Activated B cell treated with CpG ODN at 0.5 μM for 24 hours (primary cell): ENCODE measurements around the gene APBA2. TPM values are rescaled to one million over a fixed set of nuclear protein-coding genes. Genes with fewer than 3 reads are reported as not detected.

ENCODE experiments used
- ATAC-seq: fragments of 200-7000 bp; cut with Tn5 transposase; one replicate; pipeline ENCODE4 v1.10.0; 2021; ENCODE audit warnings: low read depth, mild to moderate bottlenecking, moderate library complexity
- CTCF ChIA-PET: fragments of 350-600 bp; sonication (Branson Sonifier 250); formaldehyde crosslinking; loops from one replicate; lab custom pipeline; 2021; ENCODE audit warnings: antibody characterized with exemption; lab: Charles Lee
- POLR2A ChIA-PET: fragments of 350-600 bp; sonication (Branson Sonifier 250); formaldehyde crosslinking; loops from one replicate; lab custom pipeline; 2021; ENCODE audit warnings: antibody characterized with exemption; lab: Charles Lee
- DNase-seq: peaks from one replicate; pipeline ENCODE4 v3.0.0; 2022
- H3K27ac Mint-ChIP-seq: one replicate; pipeline ENCODE4 v1.8.0; 2020; ENCODE audit warnings: mixed read lengths
- H3K27me3 Mint-ChIP-seq: one replicate; pipeline ENCODE4 v1.8.0; 2021; ENCODE audit warnings: mixed read lengths
- H3K36me3 Mint-ChIP-seq: one replicate; pipeline ENCODE4 v1.8.0; 2021; ENCODE audit warnings: low read depth, mixed read lengths
- H3K4me1 Mint-ChIP-seq: one replicate; pipeline ENCODE4 v1.8.0; 2021; ENCODE audit warnings: mixed read lengths
- H3K4me3 Mint-ChIP-seq: one replicate; pipeline ENCODE4 v1.8.0; 2020; ENCODE audit warnings: mild to moderate bottlenecking, mixed read lengths
- H3K9me3 Mint-ChIP-seq: one replicate; pipeline ENCODE4 v1.8.0; 2020; ENCODE audit warnings: mixed read lengths
- CTCF ChIP-seq: fragments of 200-600 bp; IDR thresholded peaks from one replicate; pipeline ENCODE4 v1.8.0; 2022; ENCODE audit warnings: antibody characterized with exemption, mild to moderate bottlenecking
- intact Hi-C: fragments of 100-400 bp; cut with micrococcal nuclease; formaldehyde crosslinking; loops from one replicate; pipeline ENCODE4 v1.15.1; 2024
- total RNA-seq: library from RNA; stranded (reverse); gene quantifications from 2 replicates; pipeline ENCODE4 v1.2.3, GENCODE V29; 2022

The APBA2 gene
- total RNA-seq, 1 donor from 2014 or later = not detected

DNA sequence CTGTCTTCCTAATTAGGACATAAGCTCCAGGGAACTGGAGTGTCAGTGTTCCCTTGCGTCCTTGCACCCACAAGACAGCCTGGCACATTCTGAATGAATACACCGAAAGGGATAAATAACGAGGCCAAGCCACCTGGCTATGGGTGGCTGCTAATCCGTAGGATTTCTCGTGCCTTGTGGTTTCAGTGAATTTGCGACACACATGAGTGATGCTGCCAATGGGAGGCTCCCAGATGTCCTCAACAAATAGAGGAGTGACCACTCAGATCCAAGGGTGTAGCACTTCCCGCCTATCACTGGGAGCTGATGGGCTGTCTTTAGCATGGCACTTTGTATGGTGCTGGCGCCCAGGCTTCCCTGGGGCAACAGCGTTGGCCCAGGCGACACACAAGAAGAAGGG lies 43.4 kb downstream of the APBA2 start:
- no peak overlapping the region for H3K27ac Mint-ChIP-seq
- no peak for TF ChIP-seq CTCF
- no peak for ATAC-seq

DNA sequence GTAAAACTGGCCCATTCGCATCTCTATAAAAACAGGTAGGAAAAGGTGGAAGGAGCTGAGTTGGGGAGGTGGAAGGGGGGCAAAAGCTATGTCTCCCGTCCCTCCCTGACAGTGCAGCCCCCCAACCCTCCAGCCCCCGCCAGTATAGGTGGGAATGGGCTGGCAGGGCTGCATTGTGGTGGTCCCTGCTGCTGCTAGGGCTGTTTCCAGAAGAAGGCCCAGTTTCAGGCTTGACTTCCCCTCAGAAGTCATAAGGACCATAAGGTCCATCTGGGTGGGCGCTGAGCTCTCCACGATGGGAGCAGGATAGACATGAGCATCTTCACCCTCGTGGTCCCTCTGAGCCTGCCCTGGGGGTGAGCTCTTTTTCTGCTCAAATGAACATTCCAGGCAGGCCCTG lies 44.2 kb downstream of the APBA2 start:
- H3K27ac Mint-ChIP-seq = no peak overlapping the region
- TF ChIP-seq CTCF = no peak
- H3K4me1 Mint-ChIP-seq = no peaks in the 10 kb centered on the region
- no peaks in the 10 kb centered on the region for H3K36me3 Mint-ChIP-seq
- POLR2A ChIA-PET = no interaction called here
- peaks cover 4% of the 10 kb centered on the region for H3K27me3 Mint-ChIP-seq
- intact Hi-C loops = no loop called here
- no peak overlapping the region for H3K4me3 Mint-ChIP-seq
- CTCF ChIA-PET = no interaction called here
- DNase-seq = no peak
- peaks cover 2% of the 10 kb centered on the region for H3K9me3 Mint-ChIP-seq
- no peak for ATAC-seq

More for the DNA sequence above, 43.4 kb downstream of the APBA2 start:
- ChIA-PET POLR2A (no interaction called here), CTCF (no interaction called here)
- Mint-ChIP-seq H3K36me3 (no peaks in the 10 kb centered on the region), H3K4me3 (no peak overlapping the region), H3K27me3 (peaks cover 4% of the 10 kb centered on the region), H3K9me3 (peaks cover 2% of the 10 kb centered on the region), H3K4me1 (no peaks in the 10 kb centered on the region)
- DNase-seq = no peak
- intact Hi-C loops = no loop called here

DNA sequence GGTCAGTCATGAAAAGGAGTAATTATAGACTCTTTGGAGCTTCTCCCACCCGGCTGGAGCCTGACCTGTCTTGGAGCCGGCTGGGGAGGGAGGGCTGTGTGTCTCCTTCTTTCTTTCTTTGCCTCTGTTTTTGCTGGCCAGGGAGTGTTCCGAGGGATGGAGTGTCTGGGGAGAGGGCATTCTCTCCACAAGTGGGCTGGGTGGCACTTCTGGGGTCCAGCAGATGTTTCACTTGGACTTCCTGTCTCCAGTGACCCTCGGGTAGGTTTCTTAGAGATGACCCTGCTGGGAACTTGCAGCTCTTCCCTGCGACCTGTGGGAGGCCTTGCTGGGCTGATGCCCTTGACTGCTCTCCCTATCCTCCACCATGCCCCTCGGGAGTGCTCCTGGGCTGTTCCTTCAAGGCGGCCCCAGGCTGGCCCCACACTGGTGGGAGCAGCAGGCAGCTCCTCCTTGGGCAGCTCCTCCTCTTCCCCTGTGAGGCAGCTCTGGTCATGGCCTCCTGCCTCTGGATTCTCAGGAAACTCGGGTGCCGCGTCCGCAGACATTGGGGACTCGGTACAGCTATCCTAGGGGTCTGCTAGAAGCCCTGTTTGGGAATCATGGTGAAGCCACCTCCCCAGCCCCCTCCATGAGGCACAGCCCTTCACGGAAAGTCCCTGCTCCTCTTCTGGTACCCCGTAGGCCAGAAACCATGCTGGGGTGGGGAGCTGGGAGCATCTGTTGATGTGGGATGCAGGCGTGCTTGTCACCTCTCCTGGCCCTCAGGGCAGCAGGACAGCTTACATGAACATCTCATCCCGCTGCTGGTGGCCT lies 44.9 kb downstream of the APBA2 start:
- no peaks in the 10 kb centered on the region for H3K4me1 Mint-ChIP-seq
- TF ChIP-seq CTCF = no peak
- no peak overlapping the region for H3K4me3 Mint-ChIP-seq
- DNase-seq (no peak), ATAC-seq (no peak)
- CTCF ChIA-PET = no interaction called here
- intact Hi-C loops = no loop called here
- no peaks in the 10 kb centered on the region for H3K36me3 Mint-ChIP-seq
- peaks cover 2% of the 10 kb centered on the region for H3K9me3 Mint-ChIP-seq
- POLR2A ChIA-PET = no interaction called here
- no peak overlapping the region for H3K27ac Mint-ChIP-seq
- peaks cover 4% of the 10 kb centered on the region for H3K27me3 Mint-ChIP-seq

DNA sequence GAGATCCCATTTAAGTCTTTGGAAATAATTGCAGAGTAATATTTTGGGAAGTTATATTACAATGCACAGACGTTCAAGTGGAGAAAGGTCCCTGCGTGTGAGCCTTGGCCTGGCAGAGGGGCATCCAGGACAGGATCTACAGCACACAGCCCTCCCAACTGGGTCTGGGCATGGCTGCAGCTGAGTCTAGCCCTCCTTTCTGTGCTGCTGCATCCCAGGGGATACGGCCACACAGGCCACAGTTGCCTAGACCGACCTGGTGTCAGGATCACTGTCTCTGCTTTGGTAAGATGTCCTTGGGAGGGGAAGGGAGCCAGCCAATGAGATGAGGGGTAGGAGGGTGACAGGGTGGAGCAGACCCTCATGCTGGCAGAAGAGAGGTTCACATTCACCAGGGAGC lies 46.1 kb downstream of the APBA2 start:
- Mint-ChIP-seq H3K4me3 (no peak overlapping the region), H3K27ac (no peak overlapping the region), H3K9me3 (peaks cover 2% of the 10 kb centered on the region), H3K36me3 (no peaks in the 10 kb centered on the region), H3K27me3 (peaks cover 1% of the 10 kb centered on the region), H3K4me1 (no peaks in the 10 kb centered on the region)
- ATAC-seq (no peak), DNase-seq (no peak)
- ChIA-PET CTCF (no interaction called here), POLR2A (no interaction called here)
- intact Hi-C loops = no loop called here
- TF ChIP-seq CTCF = no peak

DNA sequence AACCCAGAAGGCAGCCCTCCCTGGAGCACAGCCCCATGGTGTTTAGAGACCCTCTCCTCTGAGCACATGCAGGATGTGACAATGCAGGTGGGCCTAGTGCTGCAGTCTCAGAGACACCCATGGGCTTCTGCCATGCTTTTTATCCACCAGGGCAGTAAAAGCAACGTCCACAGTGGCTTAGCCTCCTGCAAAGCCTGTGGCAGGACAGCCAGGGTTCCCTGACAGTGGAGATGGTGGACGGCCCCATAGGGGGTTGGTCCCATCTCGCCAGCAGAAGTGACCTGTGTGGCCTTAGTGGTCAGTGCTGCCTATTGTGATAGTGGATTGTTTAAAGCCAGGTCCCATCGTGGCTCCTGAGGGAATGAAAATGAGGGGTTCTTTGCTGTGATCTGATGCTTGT lies 46.6 kb downstream of the APBA2 start:
- Mint-ChIP-seq H3K9me3 (peaks cover 2% of the 10 kb centered on the region), H3K4me1 (no peaks in the 10 kb centered on the region), H3K36me3 (no peaks in the 10 kb centered on the region), H3K4me3 (no peak overlapping the region), H3K27me3 (peaks cover 1% of the 10 kb centered on the region), H3K27ac (no peak overlapping the region)
- DNase-seq (no peak), ATAC-seq (no peak)
- no peak for TF ChIP-seq CTCF
- ChIA-PET CTCF (no interaction called here), POLR2A (no interaction called here)
- intact Hi-C loops = no loop called here
